Liver (tissue), 3 donors: ENCODE measurements around the gene GGA2.

Experiments used
- GABPA ChIP-seq, 2 donors: IDR thresholded peaks in 1 of 2; conservative IDR thresholded peaks in 1 of 2; 2 replicates each; pipeline ENCODE4 v1.6.1; 2016; ENCODE audit warnings: antibody characterized with exemption in 2 of 2, mild to moderate bottlenecking in 1 of 2, moderate library complexity in 1 of 2
- JUND ChIP-seq, 2 donors: IDR thresholded peaks; 2 replicates each; pipeline ENCODE4 v1.6.1; 2016; ENCODE audit warnings: antibody characterized with exemption in 2 of 2
- NR2F2 ChIP-seq: IDR thresholded peaks from 2 replicates; pipeline ENCODE4 v1.6.1; 2016; ENCODE audit warnings: antibody characterized with exemption
- RAD21 ChIP-seq, 2 donors: IDR thresholded peaks; 2 replicates each; pipeline ENCODE4 v1.6.1; 2016; ENCODE audit warnings: antibody characterized with exemption in 2 of 2, mild to moderate bottlenecking in 2 of 2
- RXRA ChIP-seq, 2 donors: IDR thresholded peaks; 2 replicates each; pipeline ENCODE4 v1.6.1; 2017 to 2018; ENCODE audit warnings: antibody characterized with exemption in 2 of 2, mild to moderate bottlenecking in 1 of 2
- SP1 ChIP-seq: IDR thresholded peaks from 2 replicates; pipeline ENCODE4 v1.6.1; 2018; ENCODE audit warnings: antibody characterized with exemption, mild to moderate bottlenecking
- TAF1 ChIP-seq: conservative IDR thresholded peaks from 2 replicates; pipeline ENCODE4 v1.6.1; 2016; ENCODE audit warnings: antibody characterized with exemption, mild to moderate bottlenecking
- YY1 ChIP-seq: IDR thresholded peaks from 2 replicates; pipeline ENCODE4 v1.6.1; 2016; ENCODE audit warnings: antibody characterized with exemption, mild to moderate bottlenecking
- TF ChIP-seq, protein P1 (sequence below): fragments of 150-350 bp; IDR thresholded peaks from 2 replicates; pipeline ENCODE4 v1.5.1; 2017; ENCODE audit warnings: improper control_type of control experiment, low read depth, low read length; ENCODE audit not compliant: missing input control
- TF ChIP-seq, protein P2 (sequence below): IDR thresholded peaks from 2 replicates; pipeline ENCODE4 v1.6.1; 2016; ENCODE audit warnings: antibody characterized with exemption, mild to moderate bottlenecking
- TF ChIP-seq, protein P3 (sequence below): IDR thresholded peaks from 2 replicates; pipeline ENCODE4 v1.6.1; 2016; ENCODE audit warnings: antibody characterized with exemption
- TF ChIP-seq, protein P4 (sequence below): IDR thresholded peaks from 2 replicates; pipeline ENCODE4 v1.6.1; 2016; ENCODE audit warnings: antibody characterized with exemption
- TF ChIP-seq, protein P5 (sequence below): IDR thresholded peaks from 2 replicates; pipeline ENCODE4 v1.6.1; 2016; ENCODE audit warnings: antibody characterized with exemption
- donor health status: healthy.
- donor health status: healthy.

DNA sequence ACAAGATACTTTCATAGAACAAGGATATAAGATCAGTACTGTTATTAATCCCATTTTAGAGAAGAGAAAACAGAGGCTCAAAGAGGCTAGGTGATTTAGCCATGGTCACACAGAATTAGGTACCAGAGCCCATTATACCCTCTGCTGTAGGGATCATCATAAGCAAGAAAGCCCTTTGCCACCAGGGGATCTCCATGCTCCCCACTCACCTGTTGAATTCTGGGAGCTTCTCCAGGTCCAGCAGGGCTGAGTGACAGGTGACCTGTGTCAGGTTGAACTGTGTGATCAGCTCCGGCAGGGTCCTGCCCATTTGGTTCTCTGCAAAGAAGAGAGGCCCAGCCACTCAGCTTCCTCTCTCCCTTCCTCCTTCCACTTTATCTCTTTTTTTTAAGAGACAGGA is 22.2 kb upstream of the GGA2 start:
- TF ChIP-seq YY1 (no peak), RXRA (IDR thresholded peaks at IDR 0.05) (no peak), GABPA (IDR thresholded peaks at IDR 0.05 in 1 of 2, conservative IDR thresholded peaks at IDR 0.05 in 1 of 2) (no peak), SP1 (no peak), RAD21 (IDR thresholded peaks at IDR 0.05) (no peak), TAF1 (no peak), NR2F2 (no peak), JUND (IDR thresholded peaks at IDR 0.05) (no peak)
- TF ChIP-seq, protein P1, sequence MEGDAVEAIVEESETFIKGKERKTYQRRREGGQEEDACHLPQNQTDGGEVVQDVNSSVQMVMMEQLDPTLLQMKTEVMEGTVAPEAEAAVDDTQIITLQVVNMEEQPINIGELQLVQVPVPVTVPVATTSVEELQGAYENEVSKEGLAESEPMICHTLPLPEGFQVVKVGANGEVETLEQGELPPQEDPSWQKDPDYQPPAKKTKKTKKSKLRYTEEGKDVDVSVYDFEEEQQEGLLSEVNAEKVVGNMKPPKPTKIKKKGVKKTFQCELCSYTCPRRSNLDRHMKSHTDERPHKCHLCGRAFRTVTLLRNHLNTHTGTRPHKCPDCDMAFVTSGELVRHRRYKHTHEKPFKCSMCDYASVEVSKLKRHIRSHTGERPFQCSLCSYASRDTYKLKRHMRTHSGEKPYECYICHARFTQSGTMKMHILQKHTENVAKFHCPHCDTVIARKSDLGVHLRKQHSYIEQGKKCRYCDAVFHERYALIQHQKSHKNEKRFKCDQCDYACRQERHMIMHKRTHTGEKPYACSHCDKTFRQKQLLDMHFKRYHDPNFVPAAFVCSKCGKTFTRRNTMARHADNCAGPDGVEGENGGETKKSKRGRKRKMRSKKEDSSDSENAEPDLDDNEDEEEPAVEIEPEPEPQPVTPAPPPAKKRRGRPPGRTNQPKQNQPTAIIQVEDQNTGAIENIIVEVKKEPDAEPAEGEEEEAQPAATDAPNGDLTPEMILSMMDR: no peak
- TF ChIP-seq, protein P2, sequence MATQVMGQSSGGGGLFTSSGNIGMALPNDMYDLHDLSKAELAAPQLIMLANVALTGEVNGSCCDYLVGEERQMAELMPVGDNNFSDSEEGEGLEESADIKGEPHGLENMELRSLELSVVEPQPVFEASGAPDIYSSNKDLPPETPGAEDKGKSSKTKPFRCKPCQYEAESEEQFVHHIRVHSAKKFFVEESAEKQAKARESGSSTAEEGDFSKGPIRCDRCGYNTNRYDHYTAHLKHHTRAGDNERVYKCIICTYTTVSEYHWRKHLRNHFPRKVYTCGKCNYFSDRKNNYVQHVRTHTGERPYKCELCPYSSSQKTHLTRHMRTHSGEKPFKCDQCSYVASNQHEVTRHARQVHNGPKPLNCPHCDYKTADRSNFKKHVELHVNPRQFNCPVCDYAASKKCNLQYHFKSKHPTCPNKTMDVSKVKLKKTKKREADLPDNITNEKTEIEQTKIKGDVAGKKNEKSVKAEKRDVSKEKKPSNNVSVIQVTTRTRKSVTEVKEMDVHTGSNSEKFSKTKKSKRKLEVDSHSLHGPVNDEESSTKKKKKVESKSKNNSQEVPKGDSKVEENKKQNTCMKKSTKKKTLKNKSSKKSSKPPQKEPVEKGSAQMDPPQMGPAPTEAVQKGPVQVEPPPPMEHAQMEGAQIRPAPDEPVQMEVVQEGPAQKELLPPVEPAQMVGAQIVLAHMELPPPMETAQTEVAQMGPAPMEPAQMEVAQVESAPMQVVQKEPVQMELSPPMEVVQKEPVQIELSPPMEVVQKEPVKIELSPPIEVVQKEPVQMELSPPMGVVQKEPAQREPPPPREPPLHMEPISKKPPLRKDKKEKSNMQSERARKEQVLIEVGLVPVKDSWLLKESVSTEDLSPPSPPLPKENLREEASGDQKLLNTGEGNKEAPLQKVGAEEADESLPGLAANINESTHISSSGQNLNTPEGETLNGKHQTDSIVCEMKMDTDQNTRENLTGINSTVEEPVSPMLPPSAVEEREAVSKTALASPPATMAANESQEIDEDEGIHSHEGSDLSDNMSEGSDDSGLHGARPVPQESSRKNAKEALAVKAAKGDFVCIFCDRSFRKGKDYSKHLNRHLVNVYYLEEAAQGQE: no peak
- TF ChIP-seq, protein P3, sequence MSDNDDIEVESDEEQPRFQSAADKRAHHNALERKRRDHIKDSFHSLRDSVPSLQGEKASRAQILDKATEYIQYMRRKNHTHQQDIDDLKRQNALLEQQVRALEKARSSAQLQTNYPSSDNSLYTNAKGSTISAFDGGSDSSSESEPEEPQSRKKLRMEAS: no peak
- TF ChIP-seq, protein P4, sequence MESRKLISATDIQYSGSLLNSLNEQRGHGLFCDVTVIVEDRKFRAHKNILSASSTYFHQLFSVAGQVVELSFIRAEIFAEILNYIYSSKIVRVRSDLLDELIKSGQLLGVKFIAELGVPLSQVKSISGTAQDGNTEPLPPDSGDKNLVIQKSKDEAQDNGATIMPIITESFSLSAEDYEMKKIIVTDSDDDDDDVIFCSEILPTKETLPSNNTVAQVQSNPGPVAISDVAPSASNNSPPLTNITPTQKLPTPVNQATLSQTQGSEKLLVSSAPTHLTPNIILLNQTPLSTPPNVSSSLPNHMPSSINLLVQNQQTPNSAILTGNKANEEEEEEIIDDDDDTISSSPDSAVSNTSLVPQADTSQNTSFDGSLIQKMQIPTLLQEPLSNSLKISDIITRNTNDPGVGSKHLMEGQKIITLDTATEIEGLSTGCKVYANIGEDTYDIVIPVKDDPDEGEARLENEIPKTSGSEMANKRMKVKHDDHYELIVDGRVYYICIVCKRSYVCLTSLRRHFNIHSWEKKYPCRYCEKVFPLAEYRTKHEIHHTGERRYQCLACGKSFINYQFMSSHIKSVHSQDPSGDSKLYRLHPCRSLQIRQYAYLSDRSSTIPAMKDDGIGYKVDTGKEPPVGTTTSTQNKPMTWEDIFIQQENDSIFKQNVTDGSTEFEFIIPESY: no peak
- TF ChIP-seq, protein P5, sequence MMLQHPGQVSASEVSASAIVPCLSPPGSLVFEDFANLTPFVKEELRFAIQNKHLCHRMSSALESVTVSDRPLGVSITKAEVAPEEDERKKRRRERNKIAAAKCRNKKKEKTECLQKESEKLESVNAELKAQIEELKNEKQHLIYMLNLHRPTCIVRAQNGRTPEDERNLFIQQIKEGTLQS: no peak
